HG03378 (cell line): ENCODE measurements around the gene FAM53C.

Experiments used
- ATAC-seq: cut with Tn5 transposase; IDR thresholded peaks from one replicate; pipeline ENCODE4 v1.9.1; 2021; ENCODE audit warnings: mild to moderate bottlenecking, moderate library complexity; ENCODE audit not compliant: unreplicated experiment

Gene FAM53C

DNA sequence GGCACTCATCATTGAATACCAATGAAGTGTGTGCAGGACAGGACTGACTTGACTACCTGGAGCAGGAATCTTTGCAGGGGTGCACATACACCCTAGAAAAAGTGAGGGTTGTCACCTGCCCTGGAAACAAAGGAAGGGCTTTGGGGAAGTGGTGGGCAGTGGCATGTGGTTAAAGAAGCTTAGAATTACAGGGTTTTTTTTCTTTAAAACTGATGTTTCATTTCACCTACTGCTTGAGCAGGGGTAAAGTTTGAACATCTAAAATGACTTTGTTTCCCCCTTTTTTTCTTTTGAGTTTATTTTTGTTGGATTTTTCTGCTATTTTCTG is 12.5 kb downstream of the FAM53C start:
- no peak for ATAC-seq

DNA sequence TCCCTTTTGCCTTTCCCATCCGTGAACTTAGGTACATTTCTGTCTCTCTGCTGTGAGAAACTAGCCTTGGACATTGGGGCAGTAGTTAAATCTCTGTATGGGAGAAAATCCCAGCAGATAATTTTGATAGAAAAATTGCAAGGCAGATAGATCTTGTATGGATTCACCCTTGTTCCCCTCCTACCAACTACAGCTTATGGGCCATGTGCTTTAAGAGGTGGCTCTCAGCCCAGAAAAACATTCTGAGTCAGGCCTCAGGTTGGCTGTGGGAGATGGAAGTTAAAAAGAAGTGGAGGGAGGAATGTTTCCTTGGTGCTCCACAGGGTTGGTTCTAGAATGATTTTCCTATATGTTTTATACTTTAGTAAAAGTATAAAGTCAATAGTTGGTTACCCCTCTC is 13.0 kb downstream of the FAM53C start:
- ATAC-seq, result no peak

DNA sequence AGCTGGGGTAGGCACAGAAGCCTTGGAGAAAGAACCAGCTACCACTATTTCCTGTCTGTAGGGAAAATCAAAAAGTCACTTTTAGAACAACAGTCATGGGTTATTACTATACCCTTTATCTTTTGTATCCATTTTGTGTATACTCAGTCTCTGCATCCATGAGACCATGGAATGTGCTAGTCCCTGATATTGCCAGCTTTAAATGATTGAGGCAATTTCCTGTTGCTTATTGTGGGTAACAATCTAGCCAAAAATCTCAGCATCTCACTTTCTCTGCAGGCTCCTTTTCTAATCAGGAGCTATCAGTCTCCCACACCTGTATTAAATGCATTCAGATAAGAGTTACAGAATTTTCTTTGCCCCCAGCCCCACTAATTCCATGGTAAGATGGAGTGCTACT is 13.5 kb downstream of the FAM53C start:
- no peak for ATAC-seq

DNA sequence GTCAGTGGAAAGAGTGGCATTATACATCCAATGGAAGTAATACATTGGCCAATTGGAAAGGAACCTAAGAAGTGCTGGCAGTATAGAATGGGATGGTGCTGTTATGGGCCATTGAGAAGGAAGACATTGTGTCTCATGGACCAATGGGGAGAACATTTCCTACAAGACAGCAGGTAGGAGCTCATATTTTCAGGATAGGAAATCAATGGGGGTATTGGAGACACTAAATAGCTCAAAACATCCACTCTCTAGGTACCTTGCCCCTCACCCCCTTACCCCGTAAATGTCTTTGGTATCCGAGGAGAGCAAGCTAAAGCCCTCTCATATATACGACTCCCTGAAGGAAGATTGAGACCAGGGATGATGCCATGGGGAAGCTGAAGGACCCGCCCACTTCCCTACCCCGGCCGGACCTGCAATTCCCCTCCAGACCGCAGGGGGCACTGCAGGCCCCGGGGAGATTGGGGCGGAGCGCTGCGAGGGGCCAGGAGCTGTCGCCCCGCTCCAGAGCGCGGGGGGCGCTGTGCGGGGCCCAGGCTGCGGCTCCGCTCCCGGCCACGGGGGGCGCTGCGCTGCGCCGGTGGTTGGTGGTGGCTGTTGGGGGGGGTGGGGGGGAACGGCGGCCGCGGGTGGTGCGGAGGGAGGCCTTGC is 14.1 kb downstream of the FAM53C start, which contains the start of gene KDM3B:
Gene KDM3B, plus strand, starts transcription at position 615 of the 651 bp plus-strand sequence. CDS start 111 bp downstream, outside the sequence.
- no peak for ATAC-seq

DNA sequence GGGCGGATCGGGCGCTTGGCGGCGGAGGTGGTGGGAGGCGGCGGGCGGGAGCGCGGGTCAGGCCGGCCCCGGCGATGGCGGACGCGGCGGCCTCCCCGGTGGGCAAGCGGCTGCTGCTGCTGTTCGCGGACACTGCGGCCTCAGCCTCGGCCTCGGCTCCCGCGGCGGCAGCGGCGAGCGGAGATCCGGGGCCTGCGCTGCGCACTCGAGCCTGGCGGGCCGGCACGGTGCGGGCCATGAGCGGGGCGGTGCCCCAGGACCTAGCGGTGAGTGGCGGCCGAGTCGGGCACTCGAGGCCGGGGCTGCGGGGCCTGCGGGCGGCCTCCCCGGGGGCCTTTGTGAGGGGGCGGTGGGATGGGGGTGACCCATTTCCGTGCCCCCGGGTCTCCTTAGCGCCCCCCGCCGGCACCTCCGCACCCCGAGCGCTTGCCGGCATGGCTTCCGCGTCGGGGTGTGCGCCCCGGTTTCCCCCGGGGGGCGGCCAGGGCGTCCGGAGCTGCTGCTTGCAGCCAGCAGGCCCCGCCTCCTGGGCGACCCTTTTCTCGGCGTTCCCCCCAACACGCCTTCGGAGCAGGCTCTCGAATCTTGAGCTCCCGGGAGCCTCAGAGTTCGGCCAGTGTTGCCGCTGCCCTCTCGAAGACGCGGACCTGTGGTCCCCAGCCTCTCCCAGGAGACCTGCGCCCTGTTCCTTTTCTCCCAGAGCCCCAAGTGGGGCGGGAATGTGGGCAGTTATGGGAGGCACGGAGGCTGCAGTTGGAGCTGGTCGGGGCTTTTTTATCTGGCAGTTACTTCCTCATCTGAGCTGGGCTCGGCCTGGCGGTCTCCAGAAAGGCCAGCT is 14.9 kb downstream of the FAM53C start:
- no peak for ATAC-seq

DNA sequence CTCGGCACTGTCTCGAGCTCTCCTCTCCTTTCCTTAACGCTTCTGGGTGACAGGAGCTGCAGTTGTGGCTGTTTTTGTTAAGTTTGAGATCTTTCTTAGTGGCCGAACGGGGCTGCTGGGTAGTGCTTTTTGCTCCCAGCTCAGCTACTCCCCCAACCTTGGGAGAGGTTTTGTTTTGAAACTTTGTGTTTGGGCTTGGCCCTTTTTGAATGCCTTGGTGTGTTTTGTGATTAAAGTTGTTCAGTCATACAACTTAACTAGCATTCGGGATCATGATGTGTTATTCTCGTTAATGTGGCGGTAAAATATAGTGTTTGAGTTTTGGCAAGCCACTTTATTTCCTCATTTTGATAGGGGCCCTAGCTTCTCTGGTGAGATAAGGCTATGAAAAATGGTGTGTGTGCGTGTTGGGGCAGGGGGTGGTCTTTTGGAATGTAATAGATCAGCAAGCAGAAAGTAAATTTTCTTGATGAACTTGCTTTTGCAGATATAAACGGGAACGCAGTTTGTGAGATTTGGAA is 15.6 kb downstream of the FAM53C start:
- no peak for ATAC-seq

DNA sequence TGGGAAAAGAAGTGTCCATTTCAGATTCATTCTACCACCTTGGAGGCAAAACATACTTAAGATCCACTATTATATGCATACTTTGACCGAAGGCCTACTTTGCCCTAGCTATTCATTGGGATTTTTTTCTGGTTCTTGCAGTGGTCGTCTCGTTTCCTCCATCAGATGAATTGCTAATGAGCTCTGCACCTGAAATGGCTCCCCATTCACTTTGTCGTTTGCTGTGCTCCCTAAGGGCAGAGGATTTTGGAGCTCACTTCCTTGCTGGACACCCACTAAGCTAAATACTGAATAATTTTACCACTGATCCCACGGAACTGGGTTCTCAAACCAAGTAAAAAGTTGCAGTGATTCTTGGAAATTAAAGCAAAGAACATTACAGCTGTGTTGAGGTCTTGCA is 16.3 kb downstream of the FAM53C start:
- no peak for ATAC-seq

DNA sequence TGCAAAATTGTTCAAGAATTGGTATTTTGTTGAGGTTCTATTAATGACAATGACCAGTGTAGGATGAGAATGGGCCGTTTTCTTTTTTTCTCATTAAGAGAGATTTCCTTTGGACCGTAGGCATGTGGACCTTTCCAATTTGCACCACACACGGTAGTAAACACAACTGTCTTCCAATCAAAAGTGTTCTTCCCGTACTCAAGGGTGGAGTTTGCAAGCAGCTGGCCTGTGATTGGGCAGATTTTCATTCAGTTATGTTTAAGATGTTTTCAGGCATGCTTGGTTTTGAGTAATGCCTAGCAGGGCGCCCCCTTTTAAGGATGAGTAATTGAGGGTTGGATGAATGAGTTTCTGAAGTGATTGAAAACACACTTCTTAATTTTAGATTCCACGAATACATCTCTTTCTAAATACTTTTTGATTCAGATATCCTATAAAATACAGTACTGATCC is 16.9 kb downstream of the FAM53C start:
- peak; percentile 57 for ATAC-seq

DNA sequence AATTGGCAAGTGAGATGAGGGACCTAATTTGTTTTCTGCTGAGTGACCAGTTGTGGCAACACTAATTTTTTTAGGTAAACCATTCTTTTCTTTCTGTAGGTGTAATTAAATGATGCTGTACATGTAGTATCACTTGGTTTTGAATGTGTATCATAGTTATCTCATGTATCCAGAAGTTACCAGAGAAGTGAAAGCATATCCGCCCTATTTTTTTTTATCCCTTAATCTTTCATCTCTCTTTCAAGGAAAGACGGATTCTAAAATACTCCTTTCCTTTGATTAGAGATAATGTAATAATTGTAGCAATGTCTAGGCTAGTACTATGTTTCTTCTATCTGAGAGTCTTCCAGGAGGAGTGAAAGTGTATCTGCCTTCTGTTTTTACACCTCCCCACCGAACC is 21.6 kb downstream of the FAM53C start:
- no peak for ATAC-seq

DNA sequence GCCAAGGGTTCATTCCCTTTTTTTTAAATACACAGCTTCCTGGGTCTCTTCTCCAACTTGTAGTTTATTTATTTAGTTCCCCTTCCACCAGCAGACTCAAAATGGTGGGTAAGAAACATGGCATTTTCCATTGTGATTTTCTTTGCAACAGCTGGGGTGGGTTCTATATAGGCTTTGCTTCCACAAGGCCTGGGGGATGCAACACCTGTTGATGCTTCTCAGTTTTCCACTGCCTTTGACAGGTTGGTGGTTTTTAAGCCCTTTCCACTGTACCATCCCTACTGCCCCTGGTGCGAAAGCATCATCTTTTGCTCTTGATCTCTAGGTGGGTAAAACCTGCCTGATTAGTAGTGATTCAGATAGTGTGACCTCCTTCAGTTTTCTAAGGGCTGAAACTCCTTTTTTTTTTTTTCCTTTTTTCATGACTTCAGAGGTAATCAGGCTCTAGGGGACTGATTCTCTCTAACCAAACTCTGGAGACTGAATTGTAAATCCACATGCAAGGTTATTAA is 22.9 kb downstream of the FAM53C start:
- ATAC-seq, result no peak

DNA sequence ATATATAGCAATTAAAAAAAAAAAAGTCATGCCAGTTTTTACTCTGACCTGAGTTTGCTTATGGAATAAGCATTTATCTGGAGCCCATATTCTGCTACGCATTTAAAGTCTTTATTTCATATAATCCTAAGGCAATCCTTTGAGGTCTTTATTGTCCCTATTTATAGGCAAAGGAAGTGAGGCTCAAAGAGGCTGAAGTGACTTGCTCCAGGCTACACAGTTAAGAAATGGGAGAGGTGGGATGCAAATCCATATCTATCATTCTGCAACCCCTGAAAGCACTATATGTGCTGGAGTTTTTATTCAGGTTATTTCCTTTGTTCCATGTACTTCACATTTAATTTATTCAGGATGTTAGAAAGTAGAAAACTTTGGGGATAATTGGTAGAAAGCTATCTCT is 26.5 kb downstream of the FAM53C start:
- ATAC-seq, result no peak

DNA sequence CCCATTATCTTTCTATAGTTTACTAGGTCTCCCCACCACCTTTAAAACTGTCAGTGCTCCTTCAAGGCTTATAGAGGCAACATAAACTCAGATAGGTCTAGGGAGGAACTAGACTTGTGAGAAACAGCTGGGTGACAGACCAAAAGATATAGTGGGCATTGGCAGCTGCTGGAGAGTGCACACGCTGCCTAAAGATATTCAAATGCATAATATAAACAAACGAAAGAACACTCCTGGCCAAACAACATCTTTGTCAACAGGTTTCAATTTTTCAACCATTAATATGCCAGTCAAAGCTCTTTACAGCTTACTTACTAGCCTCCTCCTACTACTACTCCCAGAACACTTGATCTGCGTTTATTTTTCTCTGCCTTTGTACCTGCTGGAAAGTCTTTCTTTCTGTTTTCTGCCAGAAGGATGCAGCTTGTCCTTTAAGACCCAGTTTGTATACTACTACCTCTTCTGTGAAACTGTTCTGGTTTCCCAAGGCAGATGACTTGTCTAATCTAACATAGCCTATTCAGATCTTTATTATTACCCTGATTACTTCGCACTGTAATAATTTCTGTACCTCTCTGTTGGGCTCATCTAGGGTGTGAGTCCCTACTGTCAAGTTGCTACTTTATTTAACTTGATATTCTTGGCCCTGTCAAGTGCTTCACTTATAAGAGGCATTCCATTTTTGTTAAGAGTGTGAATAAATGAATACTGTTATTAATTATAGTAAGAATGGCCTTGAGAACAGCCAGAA is 28.7 kb downstream of the FAM53C start:
- ATAC-seq, result no peak

DNA sequence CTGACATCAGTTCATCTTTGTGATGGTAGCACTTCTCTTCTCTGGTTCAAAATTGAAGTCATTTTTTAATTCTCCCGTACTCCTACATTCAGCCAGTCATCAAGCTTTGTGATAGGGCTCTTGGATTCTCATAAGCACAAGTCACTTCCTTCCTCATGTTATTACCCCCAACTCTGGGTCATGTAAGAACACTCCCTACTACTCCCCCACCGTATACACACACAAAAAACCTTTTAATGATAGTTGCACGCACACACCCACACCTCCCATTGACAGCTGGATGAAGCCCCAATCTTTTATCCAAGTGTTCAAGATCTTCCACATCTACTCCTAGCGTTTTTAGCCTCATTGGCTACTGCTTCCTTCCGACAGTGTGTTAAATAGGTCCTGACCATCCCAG is 31.2 kb downstream of the FAM53C start:
- no peak for ATAC-seq

DNA sequence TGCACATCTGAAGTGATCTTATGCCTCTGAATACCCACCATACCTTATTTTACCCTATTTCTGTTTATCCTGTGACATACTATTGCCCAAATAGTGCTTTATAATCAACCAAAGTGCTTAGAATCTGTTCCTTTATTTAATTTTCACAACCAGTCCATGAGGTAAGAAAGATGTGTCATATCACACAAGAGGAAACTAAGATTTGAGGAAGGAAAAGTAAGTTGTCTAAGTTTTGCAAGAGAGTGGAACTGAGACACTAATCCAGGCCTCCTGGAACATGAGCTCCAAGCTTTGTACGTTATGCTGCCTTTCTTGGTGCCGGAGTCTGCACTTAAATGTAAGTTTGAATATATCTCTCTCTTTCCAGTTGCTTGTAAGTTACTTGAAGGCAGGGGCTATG is 31.6 kb downstream of the FAM53C start:
- no peak for ATAC-seq

DNA sequence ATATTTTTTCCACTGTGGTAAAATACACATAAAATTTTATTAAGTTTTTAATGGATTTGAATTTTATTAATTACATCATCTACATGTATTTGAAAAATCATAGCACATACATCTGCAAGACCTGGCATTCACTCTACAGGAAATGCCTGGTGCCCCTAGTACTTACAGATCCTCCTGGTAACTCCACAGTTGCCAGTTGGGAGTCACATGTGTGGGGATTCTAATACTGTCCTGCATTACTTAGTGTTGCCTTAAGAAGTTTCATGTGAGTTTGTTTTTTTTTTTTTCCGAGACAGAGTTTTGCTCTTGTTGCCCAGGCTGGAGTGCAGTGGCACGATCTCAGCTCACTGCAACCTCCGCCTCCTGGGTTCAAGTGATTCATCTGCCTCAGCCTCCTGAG is 32.5 kb downstream of the FAM53C start:
- ATAC-seq, result no peak

DNA sequence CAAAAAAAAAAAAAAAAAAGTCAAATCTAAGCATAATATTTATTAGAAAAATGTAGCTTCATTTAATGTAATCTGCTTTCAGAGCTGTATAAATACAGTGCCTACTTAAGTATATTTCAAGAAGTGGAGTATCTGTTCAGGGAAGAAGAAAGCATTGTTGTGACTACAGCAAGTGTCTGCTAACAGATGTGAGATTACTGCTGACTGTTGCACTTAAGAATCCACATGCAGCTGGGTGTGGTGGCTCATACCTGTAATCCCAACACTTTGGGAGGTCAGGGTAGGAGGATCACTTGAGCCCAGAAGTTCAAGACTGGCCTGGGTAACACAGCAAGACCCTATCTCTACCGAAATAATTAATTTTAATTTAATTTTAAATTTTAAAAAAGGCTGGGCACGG is 33.4 kb downstream of the FAM53C start:
- ATAC-seq, result no peak

DNA sequence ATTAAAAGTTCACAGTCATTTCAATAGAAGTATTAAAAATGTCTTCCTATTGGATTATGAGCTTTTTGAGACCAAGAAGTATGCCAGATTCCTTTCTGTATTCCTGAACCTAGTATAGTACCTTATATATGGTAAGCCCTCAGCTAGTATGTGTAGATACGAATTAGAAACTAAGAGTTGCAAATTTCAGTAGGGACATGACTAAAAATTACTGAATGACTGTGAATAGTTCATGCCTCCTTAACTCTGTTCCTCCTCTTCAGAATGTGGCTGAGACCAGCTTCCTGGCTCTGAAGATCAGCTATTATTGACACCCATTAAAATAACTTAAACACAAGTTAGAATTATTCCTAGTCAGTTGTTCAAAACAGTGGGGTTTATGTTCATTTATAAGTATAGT is 34.2 kb downstream of the FAM53C start:
- peak; percentile 60 for ATAC-seq

DNA sequence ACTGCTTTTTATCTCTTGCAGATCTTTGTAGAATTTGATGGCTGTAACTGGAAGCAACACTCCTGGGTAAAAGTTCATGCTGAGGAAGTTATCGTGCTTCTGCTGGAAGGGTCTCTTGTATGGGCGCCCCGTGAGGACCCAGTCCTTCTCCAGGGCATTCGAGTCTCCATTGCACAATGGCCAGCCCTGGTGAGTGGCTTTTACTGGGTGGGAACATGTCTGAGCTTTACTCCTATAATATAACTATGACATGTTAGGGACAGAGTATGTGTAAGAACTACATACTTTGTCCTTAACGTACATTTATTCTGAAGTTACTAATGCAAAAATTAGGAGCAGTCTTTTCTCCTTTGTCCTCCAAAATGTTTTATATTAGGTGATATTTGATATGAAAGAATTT is 34.6 kb downstream of the FAM53C start:
- ATAC-seq, result no peak

DNA sequence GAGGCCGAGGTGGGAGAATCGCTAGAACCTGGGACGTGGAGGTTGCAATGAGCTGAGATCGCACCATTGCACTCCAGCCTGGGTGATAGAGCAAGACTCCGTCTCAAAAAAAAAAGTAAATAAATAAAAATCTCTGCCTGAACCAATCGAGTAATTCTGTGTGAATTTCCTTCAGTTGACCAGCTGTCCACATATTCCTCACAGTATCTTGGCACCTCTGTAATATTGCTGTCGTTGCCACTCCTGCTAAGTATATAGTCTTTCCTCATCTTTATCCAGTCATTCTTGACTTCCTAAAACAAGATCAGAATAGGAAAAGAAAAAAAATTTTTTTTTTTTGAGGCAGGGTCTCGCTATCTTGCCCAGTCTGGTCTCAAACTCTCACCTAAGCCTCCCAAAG is 44.3 kb downstream of the FAM53C start:
- no peak for ATAC-seq

DNA sequence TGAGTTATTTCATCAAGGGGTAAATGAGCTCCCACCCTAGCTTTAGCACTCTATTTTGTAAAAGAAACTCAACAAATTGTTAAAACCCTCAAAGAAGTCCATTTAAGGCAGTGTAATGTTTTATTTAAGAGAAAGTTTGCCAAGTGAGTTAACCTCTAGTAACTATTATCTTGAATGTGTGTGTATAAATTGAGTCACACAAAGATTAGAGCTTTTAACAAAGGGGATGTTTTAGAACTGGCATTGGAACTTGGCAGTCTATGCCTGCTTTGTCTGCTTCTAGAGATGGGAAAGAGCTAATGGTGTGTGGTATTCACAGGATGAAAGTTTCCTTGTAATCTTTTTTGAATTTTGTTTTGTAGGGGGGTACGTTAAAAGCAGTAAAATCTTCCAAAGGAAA is 47.6 kb downstream of the FAM53C start:
- no peak for ATAC-seq

DNA sequence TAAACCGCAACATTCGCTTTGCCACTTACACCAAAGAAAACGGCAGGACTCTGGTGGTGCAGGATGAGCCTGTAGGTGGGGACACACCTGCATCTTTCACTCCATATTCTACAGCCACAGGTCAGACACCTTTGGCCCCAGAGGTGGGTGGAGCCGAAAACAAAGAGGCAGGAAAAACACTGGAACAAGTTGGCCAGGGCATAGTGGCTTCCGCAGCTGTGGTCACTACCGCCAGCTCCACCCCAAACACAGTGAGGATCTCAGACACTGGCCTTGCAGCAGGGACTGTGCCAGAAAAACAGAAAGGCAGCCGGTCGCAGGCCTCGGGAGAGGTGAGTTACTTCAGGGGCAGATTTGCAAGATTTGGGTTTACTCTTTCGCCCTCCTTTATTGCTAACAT is 48.2 kb downstream of the FAM53C start:
- ATAC-seq, result no peak
